Thyroid gland (tissue), 4 donors: ENCODE results near the gene CDH9. TPM values are rescaled to one million over a fixed set of nuclear protein-coding genes. Genes with fewer than 3 reads are reported as not detected.

Experiments
- DNase-seq, 2 donors: peaks; one replicate each; pipeline ENCODE4 v3.0.0-alpha.2; 2019
- H3K27ac ChIP-seq, 3 donors: fragments of 200-600 bp; sonication (generic); 1 replicate in 2 of 3; 2 replicates in 1 of 3; pipeline ENCODE4 v1.5.1; 2016 to 2019; ENCODE audit warnings: mild to moderate bottlenecking in 1 of 3, moderate library complexity in 1 of 3
- H3K27me3 ChIP-seq: fragments of 200-600 bp; sonication (generic); one replicate; pipeline ENCODE4 v1.5.1; 2019
- H3K36me3 ChIP-seq, 2 donors: fragments of 200-600 bp; sonication (generic); one replicate each; pipeline ENCODE4 v1.5.1; 2016 to 2019
- H3K4me1 ChIP-seq, 2 donors: fragments of 200-600 bp; sonication (generic); one replicate each; pipeline ENCODE4 v1.5.1; 2017 to 2019
- H3K4me3 ChIP-seq, 3 donors: fragments of 200-600 bp; sonication (generic); replicated peaks in 1 of 3; 1 replicate in 2 of 3; 2 replicates in 1 of 3; pipeline ENCODE4 v1.5.1; 2016; ENCODE audit warnings: mild to moderate bottlenecking in 1 of 3
- H3K9me3 ChIP-seq: fragments of 200-600 bp; sonication (generic); one replicate; pipeline ENCODE4 v1.5.1; 2017
- POLR2A ChIP-seq, 2 donors: fragments of 450-650 bp; IDR thresholded peaks; one replicate each; pipeline ENCODE4 v1.6.1; 2017; ENCODE audit warnings: antibody characterized with exemption in 2 of 2, mild to moderate bottlenecking in 2 of 2, moderate library complexity in 1 of 2
- WGBS, 2 donors: methylation state at CpG; one replicate each; pipeline ENCODE4 v1.1.5; 2017; 5-methylcytosine and 5-hydroxymethylcytosine counted together
- intact Hi-C: fragments of 100-400 bp; cut with DNase I; formaldehyde crosslinking; loops from one replicate; pipeline ENCODE4 v1.15.1; 2023
- total RNA-seq, 4 donors: library from RNA; depleted of rRNA; stranded (reverse); fragments of >200 nt; gene quantifications; one replicate each; pipeline ENCODE4 v1.2.3, GENCODE V29; 2016
- TF ChIP-seq, protein P1 (sequence below), 6 experiments: fragments of 200-600 bp in 3 of 6; fragments of 450-650 bp in 3 of 6; sonication (generic) in 3 of 6; IDR thresholded peaks; one replicate each; pipeline ENCODE4 v1.5.1; 2016 to 2019; ENCODE audit warnings: antibody characterized with exemption in 6 of 6, mild to moderate bottlenecking in 2 of 6, inconsistent platforms in 1 of 6, moderate library complexity in 1 of 6

CDH9 gene
- total RNA-seq, 4 donors from 2014 or later, result not detected

DNA sequence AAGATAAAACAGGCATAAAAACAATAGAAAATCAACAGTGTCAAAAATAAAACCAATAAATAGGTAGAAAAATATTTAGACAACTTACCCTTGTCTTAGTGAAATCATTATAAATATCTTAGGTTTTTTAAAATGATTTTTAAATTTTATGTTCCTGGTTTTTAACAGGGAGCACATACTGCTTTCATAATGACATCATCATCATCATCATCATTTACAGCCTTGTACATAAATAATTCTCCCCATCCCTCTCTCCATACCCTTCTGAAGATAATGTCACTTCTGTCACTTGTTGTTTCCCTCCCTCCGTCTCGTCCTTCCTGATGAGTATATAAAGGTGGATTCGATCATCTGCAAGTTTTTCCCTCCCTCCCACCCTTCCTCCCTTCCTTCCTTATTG lies 56.6 kb downstream of the CDH9 start:
- 78 to 82% methylated on average over 3 of the region's 3 CpGs for WGBS, 2 donors
- TF ChIP-seq POLR2A (IDR thresholded peaks at IDR 0.05), result no peak
- TF ChIP-seq, protein P1, sequence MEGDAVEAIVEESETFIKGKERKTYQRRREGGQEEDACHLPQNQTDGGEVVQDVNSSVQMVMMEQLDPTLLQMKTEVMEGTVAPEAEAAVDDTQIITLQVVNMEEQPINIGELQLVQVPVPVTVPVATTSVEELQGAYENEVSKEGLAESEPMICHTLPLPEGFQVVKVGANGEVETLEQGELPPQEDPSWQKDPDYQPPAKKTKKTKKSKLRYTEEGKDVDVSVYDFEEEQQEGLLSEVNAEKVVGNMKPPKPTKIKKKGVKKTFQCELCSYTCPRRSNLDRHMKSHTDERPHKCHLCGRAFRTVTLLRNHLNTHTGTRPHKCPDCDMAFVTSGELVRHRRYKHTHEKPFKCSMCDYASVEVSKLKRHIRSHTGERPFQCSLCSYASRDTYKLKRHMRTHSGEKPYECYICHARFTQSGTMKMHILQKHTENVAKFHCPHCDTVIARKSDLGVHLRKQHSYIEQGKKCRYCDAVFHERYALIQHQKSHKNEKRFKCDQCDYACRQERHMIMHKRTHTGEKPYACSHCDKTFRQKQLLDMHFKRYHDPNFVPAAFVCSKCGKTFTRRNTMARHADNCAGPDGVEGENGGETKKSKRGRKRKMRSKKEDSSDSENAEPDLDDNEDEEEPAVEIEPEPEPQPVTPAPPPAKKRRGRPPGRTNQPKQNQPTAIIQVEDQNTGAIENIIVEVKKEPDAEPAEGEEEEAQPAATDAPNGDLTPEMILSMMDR (IDR thresholded peaks at IDR 0.05), result no peak

DNA sequence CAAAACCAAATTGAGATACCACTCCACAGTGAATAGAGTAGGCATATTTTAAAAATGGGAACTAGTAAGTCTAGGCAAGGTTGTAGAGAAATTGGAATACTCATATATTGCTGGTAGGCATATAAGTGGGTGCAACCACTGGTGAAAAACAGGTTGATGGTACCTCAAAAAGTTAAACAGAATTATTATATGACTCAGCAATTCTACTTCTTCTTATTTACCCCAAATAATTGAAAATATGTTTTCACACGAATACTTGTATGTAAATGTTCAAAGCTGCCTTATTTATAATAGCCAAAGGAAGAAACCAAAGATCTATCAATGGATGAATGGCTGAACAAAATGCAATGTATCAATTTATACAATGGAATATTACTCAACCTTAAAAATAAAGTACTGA lies 79.1 kb downstream of the CDH9 start:
- WGBS, 2 donors, result 74 to 80% methylated on average over 1 of the region's 1 CpG
- Histone ChIP-seq H3K27ac (no peak overlapping the region), H3K4me3 (no peak overlapping the region), H3K36me3 (no peaks in the 10 kb centered on the region), H3K27me3 (no peaks in the 10 kb centered on the region), H3K9me3 (no peaks in the 10 kb centered on the region), H3K4me1 (no peaks in the 10 kb centered on the region)
- intact Hi-C loops, result no loop called here
- TF ChIP-seq POLR2A (IDR thresholded peaks at IDR 0.05), result no peak
- TF ChIP-seq, protein P1 (IDR thresholded peaks at IDR 0.05), result no peak
- DNase-seq, result no peak

More for the DNA sequence above, 56.6 kb downstream of the CDH9 start:
- Histone ChIP-seq H3K27ac (no peak overlapping the region), H3K4me3 (no peak overlapping the region), H3K4me1 (no peaks in the 10 kb centered on the region), H3K36me3 (no peaks in the 10 kb centered on the region), H3K27me3 (no peaks in the 10 kb centered on the region), H3K9me3 (no peaks in the 10 kb centered on the region)
- intact Hi-C loops, result no loop called here
- no peak for DNase-seq

DNA sequence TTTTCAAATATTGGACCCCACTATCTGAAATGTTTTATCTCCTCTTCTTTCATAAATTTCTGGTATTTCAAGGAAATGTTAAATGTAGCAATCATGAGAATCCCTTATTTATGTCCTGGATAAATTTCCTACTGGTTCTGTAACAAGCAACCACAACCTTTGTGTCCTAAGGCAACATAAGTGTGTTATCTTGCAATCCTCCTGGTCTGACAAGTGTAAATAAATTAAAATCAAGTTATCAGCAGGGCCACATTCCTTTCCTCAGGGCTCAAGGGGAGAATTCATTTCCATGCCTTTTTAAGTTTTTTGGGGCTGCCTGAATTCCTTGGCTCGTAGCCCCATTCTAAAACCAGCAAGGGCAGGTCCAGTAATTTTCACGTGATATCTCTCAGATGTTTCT lies 83.2 kb downstream of the CDH9 start:
- H3K4me3 ChIP-seq, result no peak overlapping the region
- H3K36me3 ChIP-seq, result no peaks in the 10 kb centered on the region
- H3K9me3 ChIP-seq, result no peaks in the 10 kb centered on the region
- H3K4me1 ChIP-seq, result no peaks in the 10 kb centered on the region
- no peak for TF ChIP-seq POLR2A (IDR thresholded peaks at IDR 0.05)
- TF ChIP-seq, protein P1 (IDR thresholded peaks at IDR 0.05), result no peak
- WGBS, 2 donors, result 83 to 84% methylated on average over 2 of the region's 2 CpGs
- no peak for DNase-seq
- no peak overlapping the region for H3K27ac ChIP-seq
- intact Hi-C loops, result no loop called here
- H3K27me3 ChIP-seq, result no peaks in the 10 kb centered on the region

DNA sequence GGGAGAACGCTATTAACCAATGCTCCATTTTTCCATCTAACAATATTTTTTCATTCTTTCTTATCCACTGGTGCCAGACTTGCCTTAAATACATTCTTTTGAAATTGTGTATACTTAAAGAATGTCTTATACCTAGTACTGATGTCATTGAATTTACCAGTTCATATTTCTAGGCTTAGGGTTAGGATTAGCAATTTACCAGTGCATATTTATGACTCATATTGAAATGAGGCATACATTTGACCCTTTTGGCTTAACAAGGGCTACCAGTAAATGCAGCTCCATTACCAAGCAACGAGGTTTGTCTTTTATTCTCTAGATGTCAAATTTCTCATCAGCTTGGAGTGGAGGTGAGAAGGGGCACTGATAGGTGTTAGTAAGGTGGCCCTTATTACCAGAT lies 89.5 kb downstream of the CDH9 start:
- H3K4me1 ChIP-seq, result no peaks in the 10 kb centered on the region
- H3K36me3 ChIP-seq, result no peaks in the 10 kb centered on the region
- WGBS, 2 donors, result 83 to 86% methylated on average over 2 of the region's 2 CpGs
- intact Hi-C loops, result no loop called here
- TF ChIP-seq POLR2A (IDR thresholded peaks at IDR 0.05), result no peak
- TF ChIP-seq, protein P1 (IDR thresholded peaks at IDR 0.05), result no peak
- no peak overlapping the region for H3K4me3 ChIP-seq
- H3K9me3 ChIP-seq, result no peaks in the 10 kb centered on the region
- H3K27me3 ChIP-seq, result no peaks in the 10 kb centered on the region
- H3K27ac ChIP-seq, result no peak overlapping the region
- DNase-seq, result no peak

DNA sequence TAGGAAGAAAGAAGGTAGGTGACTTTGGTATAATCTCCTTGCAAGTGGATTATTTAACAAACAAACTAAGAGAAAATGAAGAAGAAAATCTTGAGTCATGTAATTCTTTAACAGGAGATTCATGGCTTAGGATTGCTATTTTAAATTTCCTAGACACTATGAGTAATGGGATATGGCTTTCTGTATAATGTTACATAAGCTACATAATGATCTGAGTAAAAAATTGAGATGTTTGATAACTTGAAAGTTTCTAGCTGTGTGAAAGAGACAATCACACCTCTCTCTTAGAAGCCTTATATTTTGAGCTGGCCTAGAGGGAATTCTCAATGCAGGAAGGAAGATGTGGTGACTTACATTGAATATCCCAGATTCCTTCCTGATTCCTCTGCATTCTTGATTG lies 92.5 kb downstream of the CDH9 start:
- Histone ChIP-seq H3K4me3 (no peak overlapping the region), H3K4me1 (no peaks in the 10 kb centered on the region), H3K27me3 (no peaks in the 10 kb centered on the region), H3K27ac (no peak overlapping the region), H3K36me3 (no peaks in the 10 kb centered on the region), H3K9me3 (no peaks in the 10 kb centered on the region)
- no peak for DNase-seq
- no peak for TF ChIP-seq POLR2A (IDR thresholded peaks at IDR 0.05)
- TF ChIP-seq, protein P1 (IDR thresholded peaks at IDR 0.05), result no peak
- intact Hi-C loops, result no loop called here
